GM23338 (cell line): ENCODE measurements around the gene IGF1R. TPM values are rescaled to one million over a fixed set of nuclear protein-coding genes. Genes with fewer than 3 reads are reported as not detected.

Experiments
- ATAC-seq: fragments of 200-7000 bp; cut with Tn5 transposase; 3 replicates; pipeline ENCODE4 v1.9.1; 2020
- DNase-seq: peaks from one replicate; pipeline ENCODE4 v3.0.0-alpha.2; 2015; ENCODE audit warnings: low spot score
- H2AFZ ChIP-seq: fragments of 200-600 bp; sonication (generic); 2 replicates; pipeline ENCODE4 v1.8.0; 2016; ENCODE audit warnings: antibody characterized with exemption, mild to moderate bottlenecking, moderate library complexity
- H3F3A ChIP-seq: fragments of 200-600 bp; sonication (generic); replicated peaks from 2 replicates; pipeline ENCODE4 v1.8.0; 2017; ENCODE audit warnings: antibody characterized with exemption, mixed run types, low read depth
- H3K27ac ChIP-seq: fragments of 200-600 bp; sonication (generic); 2 replicates; pipeline ENCODE4 v1.6.1; 2016; ENCODE audit warnings: low read depth
- H3K27me3 ChIP-seq: fragments of 200-600 bp; sonication (generic); 2 replicates; pipeline ENCODE4 v1.8.0; 2016; ENCODE audit warnings: mild to moderate bottlenecking, mixed run types, moderate library complexity; ENCODE audit not compliant: insufficient read depth
- H3K36me3 ChIP-seq: fragments of 200-600 bp; sonication (generic); 2 replicates; pipeline ENCODE4 v1.8.0; 2016; ENCODE audit warnings: mild to moderate bottlenecking; ENCODE audit not compliant: insufficient read depth
- H3K4me1 ChIP-seq: fragments of 200-600 bp; sonication (generic); 2 replicates; pipeline ENCODE4 v1.8.0; 2016; ENCODE audit warnings: mild to moderate bottlenecking, moderate library complexity; ENCODE audit not compliant: insufficient read depth
- H3K4me2 ChIP-seq: fragments of 200-600 bp; sonication (generic); 2 replicates; pipeline ENCODE4 v1.7.1; 2017; ENCODE audit warnings: mixed run types
- H3K4me3 ChIP-seq: fragments of 200-600 bp; sonication (generic); 2 replicates; pipeline ENCODE4 v1.6.1; 2016; ENCODE audit warnings: mixed run types
- H3K79me2 ChIP-seq: fragments of 200-600 bp; sonication (generic); replicated peaks from 2 replicates; pipeline ENCODE4 v1.8.0; 2017; ENCODE audit warnings: mild to moderate bottlenecking; ENCODE audit not compliant: insufficient read depth
- H3K9me2 ChIP-seq: fragments of 200-600 bp; sonication (generic); 2 replicates; pipeline ENCODE4 v1.8.0; 2017; ENCODE audit not compliant: insufficient read depth
- H4K20me1 ChIP-seq: fragments of 200-600 bp; sonication (generic); replicated peaks from 2 replicates; pipeline ENCODE4 v1.8.0; 2017; ENCODE audit warnings: mild to moderate bottlenecking; ENCODE audit not compliant: insufficient read depth
- H3K27ac Mint-ChIP-seq: 2 replicates; pipeline ENCODE4 v1.8.0; 2020; ENCODE audit warnings: inconsistent platforms, mild to moderate bottlenecking, moderate library complexity, mixed read lengths
- H3K27me3 Mint-ChIP-seq: 3 replicates; pipeline ENCODE4 v1.8.0; 2022; ENCODE audit warnings: low read depth, mild to moderate bottlenecking, moderate library complexity, mixed read lengths, inconsistent platforms; ENCODE audit not compliant: insufficient read depth, poor library complexity
- H3K36me3 Mint-ChIP-seq: 3 replicates; pipeline ENCODE4 v1.8.0; 2021; ENCODE audit warnings: low read depth, mild to moderate bottlenecking, inconsistent platforms, moderate library complexity, mixed read lengths
- H3K4me1 Mint-ChIP-seq: 3 replicates; pipeline ENCODE4 v1.8.0; 2020; ENCODE audit warnings: mild to moderate bottlenecking, inconsistent platforms, mixed read lengths
- H3K4me3 Mint-ChIP-seq: 3 replicates; pipeline ENCODE4 v1.8.0; 2021; ENCODE audit warnings: moderate library complexity, mild to moderate bottlenecking, inconsistent platforms, mixed read lengths
- H3K9me3 Mint-ChIP-seq: 3 replicates; pipeline ENCODE4 v1.8.0; 2020; ENCODE audit warnings: moderate library complexity, mild to moderate bottlenecking, inconsistent platforms, mixed read lengths
- CREB1 ChIP-seq: fragments of 250-450 bp; sonication (Bioruptor Pico); IDR thresholded peaks from 2 replicates; pipeline ENCODE4 v1.5.0; 2020; ENCODE audit warnings: low read depth, mild to moderate bottlenecking, moderate library complexity
- EZH2phosphoT487 ChIP-seq: fragments of 200-600 bp; sonication (generic); IDR thresholded peaks from one replicate; pipeline ENCODE4 v1.8.1; 2018; ENCODE audit warnings: antibody characterized with exemption; ENCODE audit not compliant: unreplicated experiment
- JUNB ChIP-seq: IDR thresholded peaks from one replicate; pipeline ENCODE4 v1.6.1; 2016; ENCODE audit warnings: antibody characterized with exemption; ENCODE audit not compliant: unreplicated experiment
- NANOG ChIP-seq: IDR thresholded peaks from 2 replicates; pipeline ENCODE4 v1.6.1; 2016; ENCODE audit warnings: antibody characterized with exemption, borderline replicate concordance
- POLR2AphosphoS5 ChIP-seq: IDR thresholded peaks from 2 replicates; pipeline ENCODE4 v1.6.1; 2016; ENCODE audit warnings: antibody characterized with exemption, low read depth
- STAT1 ChIP-seq: IDR thresholded peaks from one replicate; pipeline ENCODE4 v1.6.1; 2016; ENCODE audit warnings: antibody characterized with exemption; ENCODE audit not compliant: unreplicated experiment
- ZNF114 ChIP-seq: fragments of 250-450 bp; sonication (Bioruptor Pico); IDR thresholded peaks from 2 replicates; pipeline ENCODE4 v1.5.0; 2020; ENCODE audit warnings: mild to moderate bottlenecking, moderate library complexity
- ZNF331 ChIP-seq: fragments of 250-450 bp; sonication (Bioruptor Pico); IDR thresholded peaks from 2 replicates; pipeline ENCODE4 v1.5.0; 2020; ENCODE audit warnings: low read depth, mild to moderate bottlenecking, moderate library complexity
- polyA plus RNA-seq: library from polyadenylated mRNA; unstranded; fragments of >200 nt; fragmentation: Nextera tagmentation; extraction: Ambion mirVana; gene quantifications from 2 replicates; pipeline ENCODE4 v1.2.1, GENCODE V29; 2016
- total RNA-seq: library from RNA; depleted of rRNA; stranded (reverse); fragments of >200 nt; shearing (Covaris generic); gene quantifications from 2 replicates; pipeline ENCODE4 v1.2.3, GENCODE V29; 2014
- TF ChIP-seq, protein P1 (sequence below): fragments of 250-450 bp; sonication (Bioruptor Pico); IDR thresholded peaks from 2 replicates; pipeline ENCODE4 v1.5.0; 2020; ENCODE audit warnings: mild to moderate bottlenecking, moderate library complexity
- TF ChIP-seq, protein P2 (sequence below): IDR thresholded peaks from one replicate; pipeline ENCODE4 v1.6.1; 2018; ENCODE audit warnings: antibody characterized with exemption; ENCODE audit not compliant: unreplicated experiment
- TF ChIP-seq, protein P3 (sequence below), 2 experiments: fragments of 200-600 bp in 1 of 2; sonication (generic) in 1 of 2; conservative IDR thresholded peaks; 2 replicates each; pipeline versions ENCODE4 v1.5.1 to v1.6.1; 2016 to 2017; ENCODE audit warnings: antibody characterized with exemption in 2 of 2, low read depth in 2 of 2, mild to moderate bottlenecking in 2 of 2, moderate library complexity in 1 of 2
- TF ChIP-seq, protein P4 (sequence below): IDR thresholded peaks from 2 replicates; pipeline ENCODE4 v1.6.1; 2016; ENCODE audit warnings: antibody characterized with exemption

IGF1R gene
- total and polyA plus RNA-seq, 2 experiments from 2014 or later, result 20.4 to 92.2 TPM

- TF ChIP-seq, protein P1, sequence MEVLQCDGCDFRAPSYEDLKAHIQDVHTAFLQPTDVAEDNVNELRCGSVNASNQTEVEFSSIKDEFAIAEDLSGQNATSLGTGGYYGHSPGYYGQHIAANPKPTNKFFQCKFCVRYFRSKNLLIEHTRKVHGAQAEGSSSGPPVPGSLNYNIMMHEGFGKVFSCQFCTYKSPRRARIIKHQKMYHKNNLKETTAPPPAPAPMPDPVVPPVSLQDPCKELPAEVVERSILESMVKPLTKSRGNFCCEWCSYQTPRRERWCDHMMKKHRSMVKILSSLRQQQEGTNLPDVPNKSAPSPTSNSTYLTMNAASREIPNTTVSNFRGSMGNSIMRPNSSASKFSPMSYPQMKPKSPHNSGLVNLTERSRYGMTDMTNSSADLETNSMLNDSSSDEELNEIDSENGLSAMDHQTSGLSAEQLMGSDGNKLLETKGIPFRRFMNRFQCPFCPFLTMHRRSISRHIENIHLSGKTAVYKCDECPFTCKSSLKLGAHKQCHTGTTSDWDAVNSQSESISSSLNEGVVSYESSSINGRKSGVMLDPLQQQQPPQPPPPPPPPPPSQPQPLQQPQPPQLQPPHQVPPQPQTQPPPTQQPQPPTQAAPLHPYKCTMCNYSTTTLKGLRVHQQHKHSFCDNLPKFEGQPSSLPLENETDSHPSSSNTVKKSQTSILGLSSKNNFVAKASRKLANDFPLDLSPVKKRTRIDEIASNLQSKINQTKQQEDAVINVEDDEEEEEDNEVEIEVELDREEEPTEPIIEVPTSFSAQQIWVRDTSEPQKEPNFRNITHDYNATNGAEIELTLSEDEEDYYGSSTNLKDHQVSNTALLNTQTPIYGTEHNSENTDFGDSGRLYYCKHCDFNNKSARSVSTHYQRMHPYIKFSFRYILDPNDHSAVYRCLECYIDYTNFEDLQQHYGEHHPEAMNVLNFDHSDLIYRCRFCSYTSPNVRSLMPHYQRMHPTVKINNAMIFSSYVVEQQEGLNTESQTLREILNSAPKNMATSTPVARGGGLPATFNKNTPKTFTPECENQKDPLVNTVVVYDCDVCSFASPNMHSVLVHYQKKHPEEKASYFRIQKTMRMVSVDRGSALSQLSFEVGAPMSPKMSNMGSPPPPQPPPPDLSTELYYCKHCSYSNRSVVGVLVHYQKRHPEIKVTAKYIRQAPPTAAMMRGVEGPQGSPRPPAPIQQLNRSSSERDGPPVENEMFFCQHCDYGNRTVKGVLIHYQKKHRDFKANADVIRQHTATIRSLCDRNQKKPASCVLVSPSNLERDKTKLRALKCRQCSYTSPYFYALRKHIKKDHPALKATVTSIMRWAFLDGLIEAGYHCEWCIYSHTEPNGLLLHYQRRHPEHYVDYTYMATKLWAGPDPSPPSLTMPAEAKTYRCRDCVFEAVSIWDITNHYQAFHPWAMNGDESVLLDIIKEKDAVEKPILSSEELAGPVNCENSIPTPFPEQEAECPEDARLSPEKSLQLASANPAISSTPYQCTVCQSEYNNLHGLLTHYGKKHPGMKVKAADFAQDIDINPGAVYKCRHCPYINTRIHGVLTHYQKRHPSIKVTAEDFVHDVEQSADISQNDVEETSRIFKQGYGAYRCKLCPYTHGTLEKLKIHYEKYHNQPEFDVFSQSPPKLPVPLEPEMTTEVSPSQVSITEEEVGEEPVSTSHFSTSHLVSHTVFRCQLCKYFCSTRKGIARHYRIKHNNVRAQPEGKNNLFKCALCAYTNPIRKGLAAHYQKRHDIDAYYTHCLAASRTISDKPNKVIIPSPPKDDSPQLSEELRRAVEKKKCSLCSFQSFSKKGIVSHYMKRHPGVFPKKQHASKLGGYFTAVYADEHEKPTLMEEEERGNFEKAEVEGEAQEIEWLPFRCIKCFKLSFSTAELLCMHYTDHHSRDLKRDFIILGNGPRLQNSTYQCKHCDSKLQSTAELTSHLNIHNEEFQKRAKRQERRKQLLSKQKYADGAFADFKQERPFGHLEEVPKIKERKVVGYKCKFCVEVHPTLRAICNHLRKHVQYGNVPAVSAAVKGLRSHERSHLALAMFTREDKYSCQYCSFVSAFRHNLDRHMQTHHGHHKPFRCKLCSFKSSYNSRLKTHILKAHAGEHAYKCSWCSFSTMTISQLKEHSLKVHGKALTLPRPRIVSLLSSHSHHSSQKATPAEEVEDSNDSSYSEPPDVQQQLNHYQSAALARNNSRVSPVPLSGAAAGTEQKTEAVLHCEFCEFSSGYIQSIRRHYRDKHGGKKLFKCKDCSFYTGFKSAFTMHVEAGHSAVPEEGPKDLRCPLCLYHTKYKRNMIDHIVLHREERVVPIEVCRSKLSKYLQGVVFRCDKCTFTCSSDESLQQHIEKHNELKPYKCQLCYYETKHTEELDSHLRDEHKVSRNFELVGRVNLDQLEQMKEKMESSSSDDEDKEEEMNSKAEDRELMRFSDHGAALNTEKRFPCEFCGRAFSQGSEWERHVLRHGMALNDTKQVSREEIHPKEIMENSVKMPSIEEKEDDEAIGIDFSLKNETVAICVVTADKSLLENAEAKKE (CRISPR knock-in tag), result no peak
- no peak for TF ChIP-seq JUNB
- no peak for TF ChIP-seq ZNF331 (CRISPR knock-in tag)
- TF ChIP-seq, protein P2, sequence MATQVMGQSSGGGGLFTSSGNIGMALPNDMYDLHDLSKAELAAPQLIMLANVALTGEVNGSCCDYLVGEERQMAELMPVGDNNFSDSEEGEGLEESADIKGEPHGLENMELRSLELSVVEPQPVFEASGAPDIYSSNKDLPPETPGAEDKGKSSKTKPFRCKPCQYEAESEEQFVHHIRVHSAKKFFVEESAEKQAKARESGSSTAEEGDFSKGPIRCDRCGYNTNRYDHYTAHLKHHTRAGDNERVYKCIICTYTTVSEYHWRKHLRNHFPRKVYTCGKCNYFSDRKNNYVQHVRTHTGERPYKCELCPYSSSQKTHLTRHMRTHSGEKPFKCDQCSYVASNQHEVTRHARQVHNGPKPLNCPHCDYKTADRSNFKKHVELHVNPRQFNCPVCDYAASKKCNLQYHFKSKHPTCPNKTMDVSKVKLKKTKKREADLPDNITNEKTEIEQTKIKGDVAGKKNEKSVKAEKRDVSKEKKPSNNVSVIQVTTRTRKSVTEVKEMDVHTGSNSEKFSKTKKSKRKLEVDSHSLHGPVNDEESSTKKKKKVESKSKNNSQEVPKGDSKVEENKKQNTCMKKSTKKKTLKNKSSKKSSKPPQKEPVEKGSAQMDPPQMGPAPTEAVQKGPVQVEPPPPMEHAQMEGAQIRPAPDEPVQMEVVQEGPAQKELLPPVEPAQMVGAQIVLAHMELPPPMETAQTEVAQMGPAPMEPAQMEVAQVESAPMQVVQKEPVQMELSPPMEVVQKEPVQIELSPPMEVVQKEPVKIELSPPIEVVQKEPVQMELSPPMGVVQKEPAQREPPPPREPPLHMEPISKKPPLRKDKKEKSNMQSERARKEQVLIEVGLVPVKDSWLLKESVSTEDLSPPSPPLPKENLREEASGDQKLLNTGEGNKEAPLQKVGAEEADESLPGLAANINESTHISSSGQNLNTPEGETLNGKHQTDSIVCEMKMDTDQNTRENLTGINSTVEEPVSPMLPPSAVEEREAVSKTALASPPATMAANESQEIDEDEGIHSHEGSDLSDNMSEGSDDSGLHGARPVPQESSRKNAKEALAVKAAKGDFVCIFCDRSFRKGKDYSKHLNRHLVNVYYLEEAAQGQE, result no peak
Measured at GRCh38 chr15:98690272-98690950, 42.1 kb downstream of the IGF1R start (continued).

GRCh38 chr15:98692213-98692612 is 43.9 kb downstream of the IGF1R start:
- Histone ChIP-seq H3K9me2 (no peaks in the 10 kb centered on the region), H3K4me3 (no peak overlapping the region), H3K36me3 (no peaks in the 10 kb centered on the region), H3K27ac (0 out of 2 replicates have a peak overlapping the region, but pooled peaks have one; percentile 26), H3K4me2 (0 out of 2 replicates have a peak overlapping the region, but pooled peaks have one; percentile 60), H3K79me2 (peaks cover 100% of the 10 kb centered on the region), H2AFZ (no peak overlapping the region), H3K4me1 (peaks cover 95% of the 10 kb centered on the region), H3F3A (no peaks in the 10 kb centered on the region), H3K27me3 (no peaks in the 10 kb centered on the region), H4K20me1 (peaks cover 80% of the 10 kb centered on the region)
- H3K4me1 Mint-ChIP-seq, result peaks cover 82% of the 10 kb centered on the region
- peaks cover 13% of the 10 kb centered on the region for H3K27me3 Mint-ChIP-seq
- H3K4me3 Mint-ChIP-seq, result no peak overlapping the region
- H3K36me3 Mint-ChIP-seq, result no peaks in the 10 kb centered on the region
- H3K27ac Mint-ChIP-seq, result no peak overlapping the region
- H3K9me3 Mint-ChIP-seq, result no peaks in the 10 kb centered on the region
- no peak for DNase-seq
- no peak for ATAC-seq
- TF ChIP-seq CREB1 (CRISPR knock-in tag), result no peak
- TF ChIP-seq ZNF331 (CRISPR knock-in tag), result no peak
- TF ChIP-seq JUNB, result no peak
- TF ChIP-seq, protein P3, sequence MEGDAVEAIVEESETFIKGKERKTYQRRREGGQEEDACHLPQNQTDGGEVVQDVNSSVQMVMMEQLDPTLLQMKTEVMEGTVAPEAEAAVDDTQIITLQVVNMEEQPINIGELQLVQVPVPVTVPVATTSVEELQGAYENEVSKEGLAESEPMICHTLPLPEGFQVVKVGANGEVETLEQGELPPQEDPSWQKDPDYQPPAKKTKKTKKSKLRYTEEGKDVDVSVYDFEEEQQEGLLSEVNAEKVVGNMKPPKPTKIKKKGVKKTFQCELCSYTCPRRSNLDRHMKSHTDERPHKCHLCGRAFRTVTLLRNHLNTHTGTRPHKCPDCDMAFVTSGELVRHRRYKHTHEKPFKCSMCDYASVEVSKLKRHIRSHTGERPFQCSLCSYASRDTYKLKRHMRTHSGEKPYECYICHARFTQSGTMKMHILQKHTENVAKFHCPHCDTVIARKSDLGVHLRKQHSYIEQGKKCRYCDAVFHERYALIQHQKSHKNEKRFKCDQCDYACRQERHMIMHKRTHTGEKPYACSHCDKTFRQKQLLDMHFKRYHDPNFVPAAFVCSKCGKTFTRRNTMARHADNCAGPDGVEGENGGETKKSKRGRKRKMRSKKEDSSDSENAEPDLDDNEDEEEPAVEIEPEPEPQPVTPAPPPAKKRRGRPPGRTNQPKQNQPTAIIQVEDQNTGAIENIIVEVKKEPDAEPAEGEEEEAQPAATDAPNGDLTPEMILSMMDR (conservative IDR thresholded peaks at IDR 0.05; ENCODE audit: low read depth in 2 of 2), result no peak
- no peak for TF ChIP-seq EZH2phosphoT487
- no peak for TF ChIP-seq ZNF114 (CRISPR knock-in tag)
- TF ChIP-seq, protein P4, sequence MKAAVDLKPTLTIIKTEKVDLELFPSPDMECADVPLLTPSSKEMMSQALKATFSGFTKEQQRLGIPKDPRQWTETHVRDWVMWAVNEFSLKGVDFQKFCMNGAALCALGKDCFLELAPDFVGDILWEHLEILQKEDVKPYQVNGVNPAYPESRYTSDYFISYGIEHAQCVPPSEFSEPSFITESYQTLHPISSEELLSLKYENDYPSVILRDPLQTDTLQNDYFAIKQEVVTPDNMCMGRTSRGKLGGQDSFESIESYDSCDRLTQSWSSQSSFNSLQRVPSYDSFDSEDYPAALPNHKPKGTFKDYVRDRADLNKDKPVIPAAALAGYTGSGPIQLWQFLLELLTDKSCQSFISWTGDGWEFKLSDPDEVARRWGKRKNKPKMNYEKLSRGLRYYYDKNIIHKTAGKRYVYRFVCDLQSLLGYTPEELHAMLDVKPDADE, result no peak
- TF ChIP-seq NANOG, result no peak
- TF ChIP-seq POLR2AphosphoS5, result no peak
- TF ChIP-seq STAT1, result no peak
